Activated gamma-delta T cell treated with anti-CD3 and anti-CD28 coated beads, Interleukin-2, amount 50 U/mL, for 16 hours (primary cell): ENCODE results near the gene KICS2.
"Not testable (repeated sequence)": the region's sequence is repeated elsewhere in the genome, so short reads cannot be mapped to it uniquely, and the experiment has no call there.

Experiments
- DNase-seq: peaks from one replicate; pipeline ENCODE4 v3.0.0-alpha.2; 2020; ENCODE audit warnings: low read depth

Gene KICS2

GRCh38 chr12:64216239-64216638 is 5.9 kb downstream of the KICS2 start:
- no peak for DNase-seq

GRCh38 chr12:64212119-64212746 is 9.9 kb downstream of the KICS2 start:
- DNase-seq = no peak

GRCh38 chr12:64207453-64207852 is 14.6 kb downstream of the KICS2 start:
- DNase-seq = no peak

GRCh38 chr12:64205542-64205941 is 16.6 kb downstream of the KICS2 start:
- no peak for DNase-seq

GRCh38 chr12:64203775-64204174 is 18.3 kb downstream of the KICS2 start:
- DNase-seq = no peak

GRCh38 chr12:64203036-64203435 is 19.1 kb downstream of the KICS2 start:
- no peak for DNase-seq

GRCh38 chr12:64195841-64196240 is 26.3 kb downstream of the KICS2 start:
- DNase-seq = not testable (repeated sequence)

GRCh38 chr12:64194333-64195149 is 27.6 kb downstream of the KICS2 start:
- no peak for DNase-seq

- no peak for DNase-seq
Observed at GRCh38 chr12:64193931-64194330, 28.2 kb downstream of the KICS2 start.

- no peak for DNase-seq
Observed at GRCh38 chr12:64192644-64193444, 29.3 kb downstream of the KICS2 start.

- no peak for DNase-seq
Observed at GRCh38 chr12:64190140-64190539, 32.0 kb downstream of the KICS2 start.

GRCh38 chr12:64189530-64189929 is 32.6 kb downstream of the KICS2 start:
- no peak for DNase-seq

GRCh38 chr12:64187794-64188193 is 34.3 kb downstream of the KICS2 start:
- no peak for DNase-seq

GRCh38 chr12:64187370-64187769 is 34.7 kb downstream of the KICS2 start:
- no peak for DNase-seq

- no peak for DNase-seq
Observed at GRCh38 chr12:64186789-64187188, 35.3 kb downstream of the KICS2 start.

- DNase-seq = no peak
Observed at GRCh38 chr12:64184216-64184615, 37.9 kb downstream of the KICS2 start.

- no peak for DNase-seq
Observed at GRCh38 chr12:64181430-64182291, 40.4 kb downstream of the KICS2 start.

- DNase-seq = no peak
Observed at GRCh38 chr12:64180951-64181350, 41.1 kb downstream of the KICS2 start.

- no peak for DNase-seq
Observed at GRCh38 chr12:64178122-64178521, 44.0 kb downstream of the KICS2 start.

GRCh38 chr12:64177001-64177400 is 45.1 kb downstream of the KICS2 start:
- DNase-seq = no peak

- DNase-seq = no peak
Observed at GRCh38 chr12:64175254-64175945, 46.7 kb downstream of the KICS2 start.
